Hematopoietic multipotent progenitor cell treated with erythropoietin and hydrocortisone succinate and interleukin-3 and kit ligand, for 17 days (in vitro differentiated cells): Measurements from ENCODE around the gene YAE1.
"Not testable (repeated sequence)": the region's sequence is repeated elsewhere in the genome, so short reads cannot be mapped to it uniquely, and the experiment has no call there.

ENCODE experiments used
- DNase-seq: peaks from one replicate; pipeline ENCODE4 v3.0.0-alpha.2; 2015; ENCODE audit warnings: low spot score

The YAE1 gene, protein sequence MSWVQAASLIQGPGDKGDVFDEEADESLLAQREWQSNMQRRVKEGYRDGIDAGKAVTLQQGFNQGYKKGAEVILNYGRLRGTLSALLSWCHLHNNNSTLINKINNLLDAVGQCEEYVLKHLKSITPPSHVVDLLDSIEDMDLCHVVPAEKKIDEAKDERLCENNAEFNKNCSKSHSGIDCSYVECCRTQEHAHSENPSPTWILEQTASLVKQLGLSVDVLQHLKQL

GRCh38 chr7:39566023-39566921 is at the start of gene YAE1:
TSS of gene YAE1 (plus strand) at chr7:39566404. CDS start at chr7:39566419, 15 bp downstream.
- peak; percentile 38 for DNase-seq

- no peak for DNase-seq
Measured at GRCh38 chr7:39516498-39516897, 49.7 kb upstream of the YAE1 start.

DNA sequence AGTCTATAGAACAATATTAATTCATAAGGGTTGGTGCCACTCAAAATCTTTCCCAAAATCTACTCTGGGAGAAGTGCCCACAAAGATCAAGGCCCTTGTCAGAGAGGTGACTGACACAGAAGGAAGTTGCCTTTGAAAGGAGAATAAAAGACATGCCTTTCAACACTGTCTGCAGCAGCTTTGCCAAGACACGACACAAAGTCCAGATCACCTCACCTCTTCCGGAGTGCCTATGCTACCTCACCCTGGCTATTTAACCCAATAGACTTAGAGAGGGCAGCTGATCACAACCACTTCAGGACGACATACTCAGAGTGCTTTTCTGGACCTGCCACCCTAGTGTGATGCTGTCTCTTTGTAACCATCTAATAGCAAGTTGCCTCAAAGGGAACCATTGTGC is 49.0 kb upstream of the YAE1 start:
- DNase-seq = no peak

DNA sequence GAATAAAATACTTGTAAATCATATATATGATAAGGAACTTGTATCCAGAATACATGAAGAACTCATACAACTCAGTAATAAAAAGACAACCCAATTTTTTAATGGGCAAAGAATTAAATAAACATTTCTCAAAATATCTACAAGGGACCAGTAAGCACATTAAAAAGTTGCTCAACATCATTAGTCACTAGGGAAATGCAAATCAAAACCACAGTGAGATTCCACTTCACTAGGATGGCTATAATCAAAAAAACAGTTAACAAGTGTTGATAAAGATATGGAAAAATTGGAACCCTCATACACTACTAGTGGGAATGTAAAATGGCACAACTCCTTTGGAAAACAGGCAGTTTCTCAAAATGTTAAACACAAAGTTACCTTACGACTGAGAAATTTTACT is 40.3 kb upstream of the YAE1 start:
- DNase-seq = no peak

GRCh38 chr7:39526666-39527065 is 39.5 kb upstream of the YAE1 start:
- no peak for DNase-seq

- DNase-seq = no peak
Measured at GRCh38 chr7:39527296-39527695, 38.9 kb upstream of the YAE1 start.

GRCh38 chr7:39527951-39528350 is 38.3 kb upstream of the YAE1 start:
- no peak for DNase-seq

DNA sequence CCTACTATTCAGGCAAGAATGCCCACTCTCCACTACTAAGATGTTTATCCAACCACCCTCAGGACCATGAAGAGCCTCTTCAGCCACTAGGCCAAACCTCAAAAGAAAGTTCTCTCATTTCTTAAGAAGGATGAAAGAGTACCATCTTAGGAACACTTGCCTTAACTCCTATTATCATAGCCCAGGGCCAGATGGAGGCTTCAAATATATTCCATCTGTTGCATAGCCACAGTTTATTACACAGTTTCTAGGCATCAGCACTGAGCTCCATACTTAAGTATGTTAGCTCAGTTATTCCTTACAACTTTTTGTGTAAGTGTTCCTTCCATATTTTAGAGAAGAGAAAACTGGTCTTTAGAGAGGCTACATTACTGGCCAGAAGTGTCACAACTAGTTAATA is 37.4 kb upstream of the YAE1 start:
- DNase-seq = no peak

DNA sequence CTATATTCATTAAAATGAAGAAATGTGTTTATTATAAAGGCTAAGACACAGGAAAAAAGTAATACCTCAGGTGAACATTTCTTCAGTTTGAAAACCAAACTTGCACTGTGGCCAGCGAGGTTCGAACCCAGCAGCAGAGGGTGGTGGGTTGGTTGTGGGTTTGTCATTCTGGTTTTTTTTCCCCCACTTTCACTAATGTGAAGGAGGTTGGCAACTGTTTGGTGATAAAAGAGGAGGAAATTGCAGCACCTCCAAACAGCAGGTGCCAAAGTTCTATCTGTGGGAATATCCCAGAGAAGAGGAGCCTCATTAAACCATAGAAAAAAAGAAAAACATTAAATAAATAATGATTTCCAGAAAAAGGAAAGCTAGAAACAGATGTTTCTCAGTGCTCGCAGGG is 36.6 kb upstream of the YAE1 start:
- no peak for DNase-seq

- no peak for DNase-seq
Measured at GRCh38 chr7:39530971-39531370, 35.2 kb upstream of the YAE1 start.

DNA sequence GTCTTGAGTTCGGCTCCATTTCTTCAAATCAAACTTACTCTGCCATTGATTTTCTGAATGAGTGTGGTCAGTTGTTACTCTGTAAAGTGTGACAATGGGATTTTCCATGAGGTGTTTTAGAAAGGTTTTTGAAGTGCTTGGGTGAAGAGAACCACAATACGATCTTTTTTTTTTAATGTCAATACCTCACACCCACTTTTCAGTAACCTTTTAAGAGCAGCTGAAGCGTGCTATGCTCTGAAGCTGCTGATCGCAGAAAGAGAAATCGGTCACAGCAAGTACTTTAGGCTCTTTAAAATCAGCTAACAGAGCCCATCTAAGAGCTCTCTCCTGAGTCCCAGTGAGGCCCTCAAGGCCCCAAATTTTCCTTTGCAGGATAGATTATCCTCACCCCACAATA is 34.4 kb upstream of the YAE1 start:
- DNase-seq = no peak

DNA sequence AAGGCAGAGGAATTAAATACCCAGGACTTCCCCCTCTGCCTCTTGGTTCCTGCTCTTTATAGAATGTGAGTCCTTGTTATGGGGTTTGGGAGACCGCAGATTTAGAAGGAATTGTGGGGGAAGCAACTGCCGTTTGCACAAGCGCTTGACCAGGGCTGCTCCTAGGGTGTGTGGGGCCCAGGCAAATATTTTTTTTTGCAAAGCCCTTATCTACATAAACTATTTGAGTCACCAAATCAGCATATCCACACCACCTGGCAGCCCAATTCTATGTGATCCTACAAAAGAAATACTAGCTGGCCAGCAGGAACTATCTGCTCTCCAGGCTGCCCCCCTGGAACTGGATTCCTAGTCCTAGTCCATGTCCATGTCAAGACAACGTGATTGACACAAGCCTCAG is 33.4 kb upstream of the YAE1 start:
- no peak for DNase-seq

DNA sequence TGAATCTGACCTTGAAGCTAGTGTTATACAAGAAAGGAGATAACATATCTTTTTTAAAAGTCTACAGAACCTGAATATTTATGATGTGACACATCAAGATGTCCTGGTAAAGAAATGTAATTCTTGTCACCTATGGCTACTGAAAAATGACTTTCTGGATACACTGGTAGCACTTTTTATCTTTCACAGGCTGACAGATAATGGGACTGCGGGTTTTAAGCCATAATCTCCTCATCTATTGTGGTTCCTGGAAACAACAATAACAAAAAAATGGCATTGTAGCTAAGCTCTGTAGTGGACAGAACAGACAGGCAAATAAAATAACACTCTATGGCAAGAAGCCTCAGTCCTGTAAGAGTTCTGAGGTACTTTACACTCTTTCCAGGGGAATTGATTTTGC is 31.6 kb upstream of the YAE1 start:
- DNase-seq = no peak

- no peak for DNase-seq
Measured at GRCh38 chr7:39535064-39535463, 31.1 kb upstream of the YAE1 start.

DNA sequence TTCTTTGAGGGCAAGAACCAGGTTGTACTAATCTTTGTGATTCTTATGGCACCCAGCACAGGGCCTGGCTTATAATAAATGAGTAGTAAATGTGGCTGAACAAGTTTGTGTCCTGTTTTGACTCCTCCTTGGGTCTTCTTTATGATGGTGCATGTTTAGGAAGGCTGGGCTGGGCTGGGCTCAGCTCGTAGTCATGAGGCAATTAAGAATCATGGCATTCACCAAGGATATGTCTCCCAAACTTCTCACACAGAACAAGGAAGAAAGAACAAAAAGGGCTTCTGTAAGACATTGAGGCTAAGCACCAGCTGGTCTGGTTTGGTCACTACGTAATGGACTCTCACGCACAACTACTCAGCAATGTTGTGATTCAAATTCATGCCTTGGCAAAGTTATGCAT is 30.5 kb upstream of the YAE1 start:
- no peak for DNase-seq

DNA sequence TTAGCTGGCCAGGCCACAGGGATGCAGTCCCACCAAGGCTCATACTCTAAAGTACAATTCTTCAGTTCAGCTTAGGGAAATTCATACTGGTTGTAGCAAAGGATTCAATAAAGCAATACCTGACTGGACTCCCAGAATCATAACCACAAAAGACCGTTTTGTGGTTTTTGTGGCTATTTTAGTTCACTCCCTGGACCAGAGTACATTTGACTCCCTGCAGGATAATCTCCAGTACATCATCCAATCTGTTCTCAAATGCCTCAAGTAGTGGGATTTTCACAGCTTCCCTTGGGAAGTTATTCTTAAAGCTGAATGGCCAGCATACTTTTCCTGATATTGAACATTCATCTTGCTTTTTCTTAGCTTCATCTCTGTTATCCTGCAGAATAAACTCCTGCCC is 29.3 kb upstream of the YAE1 start:
- DNase-seq = no peak

- no peak for DNase-seq
Measured at GRCh38 chr7:39539816-39540215, 26.4 kb upstream of the YAE1 start.

DNA sequence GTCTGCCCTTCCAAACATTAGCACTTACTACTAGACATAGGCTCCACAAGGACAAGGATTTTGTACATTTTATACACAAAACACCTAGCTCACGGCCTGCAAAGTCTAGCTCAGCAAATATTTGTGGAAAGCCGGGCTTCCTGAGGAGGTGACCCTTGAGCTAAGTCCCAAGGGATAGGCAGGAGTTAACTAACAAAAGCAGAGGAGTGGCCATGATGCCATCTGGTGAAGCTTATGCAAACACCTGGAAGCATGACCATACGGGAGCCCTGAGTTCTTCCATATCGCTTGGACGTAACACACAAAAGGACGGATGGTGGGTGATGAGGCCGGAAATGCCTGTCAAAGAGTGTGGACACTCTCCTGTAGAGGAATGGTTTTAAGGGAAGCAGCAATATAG is 25.9 kb upstream of the YAE1 start:
- no peak for DNase-seq

DNA sequence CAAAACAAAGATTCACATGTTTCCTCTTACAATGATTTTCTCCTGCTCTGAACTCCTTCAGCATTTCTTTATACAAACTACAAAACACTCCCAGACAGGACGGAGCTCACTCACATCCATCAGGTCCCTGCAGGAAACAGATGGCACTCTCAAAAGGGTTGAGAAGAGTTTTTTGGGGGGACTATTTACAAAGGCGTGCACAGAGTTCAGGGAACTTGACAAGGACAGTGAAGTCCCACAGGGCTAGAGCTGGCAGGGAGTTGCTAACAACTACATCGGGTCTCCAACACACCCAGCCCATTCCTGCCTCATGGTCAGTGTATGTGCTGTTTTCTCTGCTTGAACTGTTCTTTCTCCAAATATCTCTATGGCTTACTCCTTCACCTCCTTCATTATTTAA is 24.7 kb upstream of the YAE1 start:
- DNase-seq = no peak

DNA sequence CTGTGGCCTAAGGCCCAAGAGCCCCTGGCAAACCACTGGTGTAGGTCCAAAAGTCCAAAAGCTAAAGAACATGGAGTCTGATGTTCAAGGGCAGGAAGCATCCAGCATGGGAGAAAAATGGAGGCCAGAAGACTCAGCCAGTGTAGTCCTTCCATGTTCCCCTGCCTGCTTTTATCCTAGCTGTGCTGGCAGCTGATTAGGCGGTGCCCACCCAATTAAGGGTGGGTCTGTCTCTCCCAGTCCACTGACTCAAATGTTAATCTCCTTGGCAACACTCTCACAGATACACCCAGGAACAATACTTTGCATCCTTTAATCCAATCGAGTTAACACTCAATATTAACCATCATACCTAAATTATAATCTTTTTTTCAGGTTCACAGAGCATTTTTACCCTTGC is 21.4 kb upstream of the YAE1 start:
- not testable (repeated sequence) for DNase-seq

GRCh38 chr7:39547336-39547735 is 18.9 kb upstream of the YAE1 start:
- DNase-seq = no peak

DNA sequence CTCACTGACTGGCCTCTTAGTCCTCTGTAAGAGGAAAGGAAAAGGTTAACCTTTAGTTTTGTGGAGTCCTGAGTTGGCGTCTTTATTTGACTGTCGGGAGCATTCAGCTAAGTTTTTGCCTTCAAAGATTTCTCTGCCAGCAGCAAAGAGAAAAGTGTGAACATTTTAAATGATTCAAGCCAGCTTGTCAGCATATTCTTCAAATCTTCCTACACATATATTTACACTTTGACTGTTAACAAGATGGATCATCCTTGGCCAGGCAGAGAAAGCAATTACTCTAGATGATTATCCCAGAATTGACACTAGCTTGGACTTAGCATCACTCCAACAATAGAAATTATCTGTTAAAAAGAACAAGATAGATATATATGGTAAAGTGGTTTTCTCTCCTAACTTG is 15.8 kb upstream of the YAE1 start:
- no peak for DNase-seq

GRCh38 chr7:39553436-39553835 is 12.8 kb upstream of the YAE1 start:
- no peak for DNase-seq
